ENCODE measurements around the gene NAA38. TPM values are rescaled to one million over a fixed set of nuclear protein-coding genes. Genes with fewer than 3 reads are reported as not detected.

Gene NAA38
- total RNA-seq, 1 donor from 2014 or later = 52.6 TPM

DNA sequence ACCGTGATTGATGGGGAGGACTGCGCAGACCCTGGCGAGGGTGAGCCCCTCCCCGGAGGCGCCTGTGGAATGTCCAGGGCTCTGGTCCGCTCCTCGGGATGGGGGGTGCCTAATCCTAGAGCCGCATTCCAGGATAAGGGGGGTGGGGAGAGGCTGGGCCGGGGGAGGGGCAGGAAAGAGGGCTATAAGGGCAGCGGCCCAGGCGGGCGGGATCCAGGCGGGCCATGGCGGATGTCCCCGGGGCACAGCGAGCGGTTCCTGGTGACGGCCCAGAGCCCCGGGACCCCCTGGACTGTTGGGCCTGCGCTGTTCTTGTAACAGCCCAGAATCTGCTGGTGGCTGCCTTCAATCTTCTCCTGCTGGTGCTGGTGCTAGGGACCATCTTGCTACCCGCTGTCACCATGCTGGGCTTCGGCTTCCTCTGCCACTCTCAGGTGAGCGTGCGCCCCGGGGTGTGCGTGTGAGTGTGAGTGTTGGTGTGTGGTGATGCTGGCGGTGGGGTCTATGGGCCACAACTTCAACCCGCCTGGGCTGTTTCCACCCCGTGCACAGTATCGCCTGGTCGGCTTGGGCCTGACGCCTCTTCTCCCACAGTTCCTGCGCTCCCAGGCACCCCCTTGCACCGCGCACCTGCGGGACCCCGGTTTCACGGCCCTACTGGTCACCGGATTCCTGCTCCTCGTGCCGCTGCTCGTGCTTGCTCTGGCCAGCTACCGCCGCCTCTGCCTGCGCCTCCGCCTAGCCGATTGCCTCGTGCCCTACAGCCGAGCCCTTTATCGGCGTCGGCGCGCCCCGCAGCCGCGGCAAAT lies 2.3 kb downstream of the NAA38 start, which contains the start of gene TMEM88:
Gene TMEM88, plus strand, starts transcription at position 216 of the 809 bp plus-strand sequence. Its CDS starts 9 bp downstream, at position 225.
- Mint-ChIP-seq H3K36me3 (ENCODE audit: low read depth) (peaks cover 49% of the 10 kb centered on the region), H3K27ac (no peak within 1 kb of the TSS), H3K4me1 (ENCODE audit: low read depth) (peaks cover 39% of the 10 kb centered on the region), H3K27me3 (ENCODE audit: low read depth) (no peaks in the 10 kb centered on the region), H3K4me3 (ENCODE audit: low read depth) (no peak within 1 kb of the TSS), H3K9me3 (no peaks in the 10 kb centered on the region)
- no peak for DNase-seq (ENCODE audit: low spot score)
- intact Hi-C loops (cut with micrococcal nuclease) = loop anchor here (10.0 kb wide), 1 partner anchor 200 kb away; no protein-coding TSS in a partner anchor

DNA sequence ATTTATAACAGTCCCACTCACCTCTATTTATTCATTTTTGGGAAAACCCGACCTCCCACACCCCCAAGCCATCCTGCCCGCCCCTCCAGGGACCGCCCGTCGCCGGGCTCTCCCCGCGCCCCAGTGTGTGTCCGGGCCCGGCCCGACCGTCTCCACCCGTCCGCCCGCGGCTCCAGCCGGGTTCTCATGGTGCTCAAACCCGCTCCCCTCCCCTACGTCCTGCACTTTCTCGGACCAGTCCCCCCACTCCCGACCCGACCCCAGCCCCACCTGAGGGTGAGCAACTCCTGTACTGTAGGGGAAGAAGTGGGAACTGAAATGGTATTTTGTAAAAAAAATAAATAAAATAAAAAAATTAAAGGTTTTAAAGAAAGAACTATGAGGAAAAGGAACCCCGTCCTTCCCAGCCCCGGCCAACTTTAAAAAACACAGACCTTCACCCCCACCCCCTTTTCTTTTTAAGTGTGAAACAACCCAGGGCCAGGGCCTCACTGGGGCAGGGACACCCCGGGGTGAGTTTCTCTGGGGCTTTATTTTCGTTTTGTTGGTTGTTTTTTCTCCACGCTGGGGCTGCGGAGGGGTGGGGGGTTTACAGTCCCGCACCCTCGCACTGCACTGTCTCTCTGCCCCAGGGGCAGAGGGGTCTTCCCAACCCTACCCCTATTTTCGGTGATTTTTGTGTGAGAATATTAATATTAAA lies 3.1 kb downstream of the NAA38 start:
- no peak overlapping the region for H3K27ac Mint-ChIP-seq
- intact Hi-C loops (cut with micrococcal nuclease) = loop anchor here (10.0 kb wide), 1 partner anchor 201 kb away; no protein-coding TSS in a partner anchor
- H3K36me3 Mint-ChIP-seq (ENCODE audit: low read depth) = peaks cover 50% of the 10 kb centered on the region
- H3K27me3 Mint-ChIP-seq (ENCODE audit: low read depth) = no peaks in the 10 kb centered on the region
- H3K9me3 Mint-ChIP-seq = no peaks in the 10 kb centered on the region
- no peak overlapping the region for H3K4me3 Mint-ChIP-seq (ENCODE audit: low read depth)
- DNase-seq (ENCODE audit: low spot score) = no peak
- H3K4me1 Mint-ChIP-seq (ENCODE audit: low read depth) = peaks cover 38% of the 10 kb centered on the region

DNA sequence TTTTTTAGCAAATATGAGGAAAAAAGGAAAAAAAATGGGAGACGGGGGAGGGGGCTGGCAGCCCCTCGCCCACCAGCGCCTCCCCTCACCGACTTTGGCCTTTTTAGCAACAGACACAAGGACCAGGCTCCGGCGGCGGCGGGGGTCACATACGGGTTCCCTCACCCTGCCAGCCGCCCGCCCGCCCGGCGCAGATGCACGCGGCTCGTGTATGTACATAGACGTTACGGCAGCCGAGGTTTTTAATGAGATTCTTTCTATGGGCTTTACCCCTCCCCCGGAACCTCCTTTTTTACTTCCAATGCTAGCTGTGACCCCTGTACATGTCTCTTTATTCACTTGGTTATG lies 3.7 kb downstream of the NAA38 start:
- intact Hi-C loops (cut with micrococcal nuclease) = loop anchor here (10.0 kb wide), 1 partner anchor 201 kb away; no protein-coding TSS in a partner anchor
- H3K4me1 Mint-ChIP-seq (ENCODE audit: low read depth) = peaks cover 32% of the 10 kb centered on the region

GRCh38 chr17:7852919-7853690 lies 4.3 kb downstream of the NAA38 start:
- DNase-seq (ENCODE audit: low spot score) = no peak
- Mint-ChIP-seq H3K9me3 (no peaks in the 10 kb centered on the region), H3K4me3 (ENCODE audit: low read depth) (no peak overlapping the region), H3K27ac (no peak overlapping the region), H3K36me3 (ENCODE audit: low read depth) (peaks cover 49% of the 10 kb centered on the region), H3K27me3 (ENCODE audit: low read depth) (no peaks in the 10 kb centered on the region), H3K4me1 (ENCODE audit: low read depth) (peaks cover 30% of the 10 kb centered on the region)
- intact Hi-C loops (cut with micrococcal nuclease) = loop anchor here (10.0 kb wide), 1 partner anchor 202 kb away; no protein-coding TSS in a partner anchor

More for the DNA sequence above, 3.7 kb downstream of the NAA38 start:
- Mint-ChIP-seq H3K4me3 (ENCODE audit: low read depth) (no peak overlapping the region), H3K27ac (no peak overlapping the region), H3K36me3 (ENCODE audit: low read depth) (peaks cover 48% of the 10 kb centered on the region), H3K27me3 (ENCODE audit: low read depth) (no peaks in the 10 kb centered on the region), H3K9me3 (no peaks in the 10 kb centered on the region)
- DNase-seq (ENCODE audit: low spot score) = no peak

- Mint-ChIP-seq H3K4me1 (ENCODE audit: low read depth) (peaks cover 30% of the 10 kb centered on the region), H3K27me3 (ENCODE audit: low read depth) (no peaks in the 10 kb centered on the region), H3K36me3 (ENCODE audit: low read depth) (peaks cover 52% of the 10 kb centered on the region), H3K27ac (no peak overlapping the region), H3K9me3 (no peaks in the 10 kb centered on the region), H3K4me3 (ENCODE audit: low read depth) (no peak overlapping the region)
- no peak for DNase-seq (ENCODE audit: low spot score)
- intact Hi-C loops (cut with micrococcal nuclease) = loop anchor here (10.0 kb wide), 1 partner anchor 203 kb away; no protein-coding TSS in a partner anchor
Measured at GRCh38 chr17:7852262-7852670, 5.1 kb downstream of the NAA38 start.

DNA sequence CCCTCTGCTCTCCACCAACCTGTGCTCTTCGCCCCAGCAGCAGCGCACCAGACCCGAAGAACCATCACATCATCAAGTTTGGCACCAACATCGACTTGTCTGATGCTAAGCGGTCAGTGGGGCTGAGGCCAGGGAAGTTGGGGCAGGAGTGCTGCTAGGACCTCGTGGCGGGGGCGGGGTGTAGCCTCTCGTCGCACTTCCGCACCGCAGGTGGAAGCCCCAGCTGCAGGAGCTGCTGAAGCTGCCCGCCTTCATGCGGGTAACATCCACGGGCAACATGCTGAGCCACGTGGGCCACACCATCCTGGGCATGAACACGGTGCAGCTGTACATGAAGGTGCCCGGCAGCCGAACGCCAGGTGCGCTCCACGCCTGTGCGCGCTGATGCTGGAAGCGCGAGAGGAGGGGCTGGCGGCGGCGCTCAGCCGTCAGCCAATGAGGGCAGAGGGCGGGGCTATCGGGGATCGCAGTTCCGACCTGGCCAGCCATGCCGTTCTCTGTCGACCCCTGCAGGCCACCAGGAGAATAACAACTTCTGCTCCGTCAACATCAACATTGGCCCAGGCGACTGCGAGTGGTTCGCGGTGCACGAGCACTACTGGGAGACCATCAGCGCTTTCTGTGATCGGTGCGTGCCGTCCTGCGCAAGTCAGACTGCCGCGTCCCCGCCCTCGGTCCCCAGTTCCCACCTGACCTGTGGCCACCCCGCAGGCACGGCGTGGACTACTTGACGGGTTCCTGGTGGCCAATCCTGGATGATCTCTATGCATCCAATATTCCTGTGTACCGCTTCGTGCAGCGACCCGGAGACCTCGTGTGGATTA lies 5.7 kb downstream of the NAA38 start:
- DNase-seq (ENCODE audit: low spot score) = peak; percentile 92
- intact Hi-C loops (cut with micrococcal nuclease) = loop anchor here (1.0 to 10.0 kb wide), 4 partner anchors 16 to 203 kb away; no protein-coding TSS in a partner anchor
- H3K27me3 Mint-ChIP-seq (ENCODE audit: low read depth) = no peaks in the 10 kb centered on the region
- no peaks in the 10 kb centered on the region for H3K9me3 Mint-ChIP-seq
- peaks cover 58% of the 10 kb centered on the region for H3K36me3 Mint-ChIP-seq (ENCODE audit: low read depth)
- H3K27ac Mint-ChIP-seq = no peak overlapping the region
- peak overlapping the region; percentile 61 for H3K4me3 Mint-ChIP-seq (ENCODE audit: low read depth)
- peaks cover 30% of the 10 kb centered on the region for H3K4me1 Mint-ChIP-seq (ENCODE audit: low read depth)

DNA sequence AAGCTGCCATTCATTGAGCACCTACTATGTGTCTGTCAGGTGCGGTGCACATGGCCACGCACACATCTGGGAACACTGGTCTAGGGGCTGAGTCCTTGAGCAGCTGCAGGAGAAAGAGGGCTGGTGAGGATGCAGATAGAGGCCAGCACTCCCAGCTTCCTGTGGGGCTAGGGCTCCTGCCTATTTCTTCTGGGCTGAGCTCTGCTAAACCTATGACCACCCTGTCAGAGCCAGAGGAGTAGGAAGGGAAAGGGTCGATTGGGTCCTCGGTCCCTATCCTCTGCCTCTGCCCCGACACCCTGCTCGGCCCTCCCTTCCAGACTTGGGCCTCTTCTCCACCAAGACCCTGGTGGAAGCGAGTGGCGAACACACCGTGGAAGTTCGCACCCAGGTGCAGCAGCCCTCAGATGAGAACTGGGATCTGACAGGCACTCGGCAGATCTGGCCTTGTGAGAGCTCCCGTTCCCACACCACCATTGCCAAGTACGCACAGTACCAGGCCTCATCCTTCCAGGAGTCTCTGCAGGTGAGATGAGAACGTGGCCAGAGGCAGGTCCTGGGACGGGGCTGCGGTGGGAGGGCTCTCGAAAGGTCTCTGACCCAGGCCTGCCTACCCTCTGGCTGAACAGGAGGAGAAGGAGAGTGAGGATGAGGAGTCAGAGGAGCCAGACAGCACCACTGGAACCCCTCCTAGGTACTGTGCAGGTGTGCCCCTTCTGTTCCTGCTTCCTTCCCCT lies 6.5 kb downstream of the NAA38 start:
- Mint-ChIP-seq H3K4me1 (ENCODE audit: low read depth) (peaks cover 27% of the 10 kb centered on the region), H3K36me3 (ENCODE audit: low read depth) (peaks cover 65% of the 10 kb centered on the region), H3K4me3 (ENCODE audit: low read depth) (peak overlapping the region; percentile 61), H3K27ac (no peak overlapping the region), H3K27me3 (ENCODE audit: low read depth) (no peaks in the 10 kb centered on the region), H3K9me3 (no peaks in the 10 kb centered on the region)
- intact Hi-C loops (cut with micrococcal nuclease) = loop anchor here (1.0 to 10.0 kb wide), 4 partner anchors 16 to 204 kb away; no protein-coding TSS in a partner anchor
- no peak for DNase-seq (ENCODE audit: low spot score)

- intact Hi-C loops (cut with micrococcal nuclease) = loop anchor here (2.0 to 10.0 kb wide), 2 partner anchors 107 to 205 kb away; no protein-coding TSS in a partner anchor
- peaks cover 26% of the 10 kb centered on the region for H3K4me1 Mint-ChIP-seq (ENCODE audit: low read depth)
- peaks cover 74% of the 10 kb centered on the region for H3K36me3 Mint-ChIP-seq (ENCODE audit: low read depth)
Measured at GRCh38 chr17:7849751-7850504, 7.4 kb downstream of the NAA38 start.

GRCh38 chr17:7849130-7849750 lies 8.1 kb downstream of the NAA38 start:
- intact Hi-C loops (cut with micrococcal nuclease) = no loop called here
- Mint-ChIP-seq H3K4me1 (ENCODE audit: low read depth) (peaks cover 26% of the 10 kb centered on the region), H3K27ac (no peak overlapping the region), H3K36me3 (ENCODE audit: low read depth) (peaks cover 76% of the 10 kb centered on the region), H3K27me3 (ENCODE audit: low read depth) (no peaks in the 10 kb centered on the region), H3K4me3 (ENCODE audit: low read depth) (peak overlapping the region; percentile 44), H3K9me3 (no peaks in the 10 kb centered on the region)
- no peak for DNase-seq (ENCODE audit: low spot score)

More at GRCh38 chr17:7849751-7850504, 7.4 kb downstream of the NAA38 start:
- H3K27me3 Mint-ChIP-seq (ENCODE audit: low read depth) = no peaks in the 10 kb centered on the region
- H3K4me3 Mint-ChIP-seq (ENCODE audit: low read depth) = peak overlapping the region; percentile 44
- no peak overlapping the region for H3K27ac Mint-ChIP-seq
- H3K9me3 Mint-ChIP-seq = no peaks in the 10 kb centered on the region
- DNase-seq (ENCODE audit: low spot score) = no peak

- Mint-ChIP-seq H3K27me3 (ENCODE audit: low read depth) (no peaks in the 10 kb centered on the region), H3K36me3 (ENCODE audit: low read depth) (peaks cover 73% of the 10 kb centered on the region), H3K9me3 (no peaks in the 10 kb centered on the region), H3K4me3 (ENCODE audit: low read depth) (no peak overlapping the region), H3K27ac (no peak overlapping the region), H3K4me1 (ENCODE audit: low read depth) (peaks cover 26% of the 10 kb centered on the region)
- intact Hi-C loops (cut with micrococcal nuclease) = no loop called here
- no peak for DNase-seq (ENCODE audit: low spot score)
Measured at GRCh38 chr17:7848739-7849129, 8.6 kb downstream of the NAA38 start.

Data from activated T-helper 2 cell treated with anti-CD3 and anti-CD28 coated beads, Interferon-gamma antibody, Interleukin-2, Interleukin-4, amounts not matched to agents 10 μg/mL and 5 μg/mL and 100 μg/mL, durations not matched to agents 14 hours and 24 hours and 36 hours (primary cell).